ENCODE results near the gene ZNF462. TPM values are rescaled to one million over a fixed set of nuclear protein-coding genes. Genes with fewer than 3 reads are reported as not detected.
A peak's percentile ranks its signal among the peaks of the same experiment; 100 is the strongest.

ZNF462 gene
- total RNA-seq, 4 donors from 2014 or later, result 24.5 to 38.6 (median 34.6) TPM

- Histone ChIP-seq H3K4me1 (peaks cover 54 to 69% (median 60%) of the 10 kb centered on the region in 4 donors), H3K27me3 (no peaks in the 10 kb centered on the region), H3K27ac (replicated peaks in 1 of 4) (peak overlapping the region; percentile 65 to 71 (median 70)), H3K4me3 (peak overlapping the region in 1 of 4 donors; percentile 20), H3K36me3 (peaks cover 21 to 27% (median 23%) of the 10 kb centered on the region in 4 donors), H3K9me3 (no peaks in the 10 kb centered on the region)
- TF ChIP-seq POLR2AphosphoS5 (IDR thresholded peaks at IDR 0.05) (no peak), EP300 (IDR thresholded peaks at IDR 0.05) (no peak), POLR2A (IDR thresholded peaks at IDR 0.05; ENCODE audit: low read depth) (no peak)
- TF ChIP-seq, protein P1, sequence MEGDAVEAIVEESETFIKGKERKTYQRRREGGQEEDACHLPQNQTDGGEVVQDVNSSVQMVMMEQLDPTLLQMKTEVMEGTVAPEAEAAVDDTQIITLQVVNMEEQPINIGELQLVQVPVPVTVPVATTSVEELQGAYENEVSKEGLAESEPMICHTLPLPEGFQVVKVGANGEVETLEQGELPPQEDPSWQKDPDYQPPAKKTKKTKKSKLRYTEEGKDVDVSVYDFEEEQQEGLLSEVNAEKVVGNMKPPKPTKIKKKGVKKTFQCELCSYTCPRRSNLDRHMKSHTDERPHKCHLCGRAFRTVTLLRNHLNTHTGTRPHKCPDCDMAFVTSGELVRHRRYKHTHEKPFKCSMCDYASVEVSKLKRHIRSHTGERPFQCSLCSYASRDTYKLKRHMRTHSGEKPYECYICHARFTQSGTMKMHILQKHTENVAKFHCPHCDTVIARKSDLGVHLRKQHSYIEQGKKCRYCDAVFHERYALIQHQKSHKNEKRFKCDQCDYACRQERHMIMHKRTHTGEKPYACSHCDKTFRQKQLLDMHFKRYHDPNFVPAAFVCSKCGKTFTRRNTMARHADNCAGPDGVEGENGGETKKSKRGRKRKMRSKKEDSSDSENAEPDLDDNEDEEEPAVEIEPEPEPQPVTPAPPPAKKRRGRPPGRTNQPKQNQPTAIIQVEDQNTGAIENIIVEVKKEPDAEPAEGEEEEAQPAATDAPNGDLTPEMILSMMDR (IDR thresholded peaks at IDR 0.05), result no peak
- intact Hi-C loops (cut with DNase I), result no loop called here
- no peak for DNase-seq (ENCODE audit: extremely low spot score)
- 50% methylated on average over 4 of the region's 4 CpGs for WGBS
Observed at GRCh38 chr9:106920701-106921283, 57.8 kb downstream of the ZNF462 start.

DNA sequence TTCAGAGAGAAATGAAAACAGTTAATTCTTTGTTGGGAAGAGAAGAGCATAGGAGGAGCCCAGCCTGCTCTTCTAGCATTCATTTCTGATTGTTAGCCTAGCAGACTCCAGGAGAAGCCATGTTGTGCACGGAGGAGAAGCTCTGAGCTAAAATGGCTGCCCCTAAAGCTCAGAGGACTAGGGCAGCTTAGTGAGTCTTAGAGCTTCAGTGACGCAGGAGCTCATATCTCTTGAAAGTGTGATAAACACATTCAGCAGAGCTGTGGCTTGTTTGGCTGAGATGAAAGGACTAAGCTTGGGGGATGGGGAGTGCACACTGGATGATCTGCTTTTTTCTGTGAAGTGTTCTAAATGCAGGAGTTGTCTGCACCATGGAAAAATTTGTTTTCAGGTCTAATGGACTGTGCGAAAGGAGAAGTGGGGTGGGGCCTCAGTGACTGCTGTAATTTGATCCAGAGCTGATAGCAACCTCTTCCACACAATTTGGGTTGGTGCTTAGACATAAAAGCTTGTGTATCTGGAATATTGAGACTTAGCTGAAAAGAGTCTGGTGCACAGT is 58.5 kb downstream of the ZNF462 start:
- peak in 1 of 2 donors; percentile 14 for TF ChIP-seq POLR2AphosphoS5 (IDR thresholded peaks at IDR 0.05)
- TF ChIP-seq, protein P1 (IDR thresholded peaks at IDR 0.05), result no peak
- Histone ChIP-seq H3K9me3 (no peaks in the 10 kb centered on the region), H3K27me3 (no peaks in the 10 kb centered on the region), H3K4me3 (peak overlapping the region in 1 of 4 donors; percentile 20), H3K36me3 (peaks cover 22 to 33% (median 28%) of the 10 kb centered on the region in 4 donors), H3K4me1 (peaks cover 48 to 63% (median 54%) of the 10 kb centered on the region in 4 donors), H3K27ac (replicated peaks in 1 of 4) (peak overlapping the region; percentile 65 to 71 (median 70))
- intact Hi-C loops (cut with DNase I), result no loop called here
- DNase-seq (ENCODE audit: extremely low spot score), result no peak
- WGBS, result 29% methylated on average over 3 of the region's 3 CpGs

DNA sequence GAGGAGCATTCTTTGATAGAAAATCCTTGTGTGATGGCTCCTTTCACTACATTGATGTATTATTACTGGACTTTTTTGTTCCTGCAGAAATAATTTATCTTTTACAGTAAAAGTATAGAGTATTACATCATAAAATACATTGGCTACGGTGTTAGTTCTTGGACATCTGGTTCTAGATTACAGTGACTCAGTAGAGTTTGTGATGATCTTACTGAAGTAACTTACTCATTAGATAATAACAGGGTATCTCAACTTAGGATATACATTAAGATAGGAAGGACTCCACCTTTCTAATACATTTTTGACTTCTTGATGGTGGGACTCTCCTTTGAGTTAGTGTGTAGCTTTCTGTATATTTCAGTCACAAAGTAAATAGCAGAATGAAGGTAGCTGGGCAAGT is 59.1 kb downstream of the ZNF462 start:
- DNase-seq (ENCODE audit: extremely low spot score), result no peak
- intact Hi-C loops (cut with DNase I), result no loop called here
- TF ChIP-seq POLR2AphosphoS5 (IDR thresholded peaks at IDR 0.05), result no peak
- no peak for TF ChIP-seq EP300 (IDR thresholded peaks at IDR 0.05)
- TF ChIP-seq POLR2A (IDR thresholded peaks at IDR 0.05; ENCODE audit: low read depth), result no peak
- TF ChIP-seq, protein P1 (IDR thresholded peaks at IDR 0.05), result no peak
- peaks cover 42 to 57% (median 48%) of the 10 kb centered on the region in 4 donors for H3K4me1 ChIP-seq
- H3K4me3 ChIP-seq, result no peak overlapping the region
- peaks cover 22 to 37% (median 34%) of the 10 kb centered on the region in 4 donors for H3K36me3 ChIP-seq
- H3K27me3 ChIP-seq, result no peaks in the 10 kb centered on the region
- peak overlapping the region; percentile 65 to 71 (median 70) for H3K27ac ChIP-seq (replicated peaks in 1 of 4)
- WGBS, result 65% methylated on average over 1 of the region's 1 CpG
- no peaks in the 10 kb centered on the region for H3K9me3 ChIP-seq

- DNase-seq (ENCODE audit: extremely low spot score), result no peak
- 100% methylated on average over 6 of the region's 7 CpGs for WGBS
- Histone ChIP-seq H3K4me3 (no peak overlapping the region), H3K27ac (replicated peaks in 1 of 4) (no peak overlapping the region), H3K36me3 (peaks cover 22 to 61% (median 54%) of the 10 kb centered on the region in 4 donors), H3K9me3 (no peaks in the 10 kb centered on the region), H3K4me1 (peaks cover 39 to 45% (median 44%) of the 10 kb centered on the region in 4 donors), H3K27me3 (no peaks in the 10 kb centered on the region)
- intact Hi-C loops (cut with DNase I), result no loop called here
- TF ChIP-seq POLR2AphosphoS5 (IDR thresholded peaks at IDR 0.05) (no peak), EP300 (IDR thresholded peaks at IDR 0.05) (no peak)
- TF ChIP-seq, protein P1 (IDR thresholded peaks at IDR 0.05), result no peak
Observed at GRCh38 chr9:106925392-106925791, 62.4 kb downstream of the ZNF462 start.

All from esophagus muscularis mucosa (tissue), 4 donors.